Body of pancreas (tissue), 4 donors: Measurements from ENCODE around the gene SPINK9.

Experiments
- CTCF ChIP-seq, 7 experiments: fragments of 450-650 bp in 4 of 7; fragments of 200-600 bp in 3 of 7; sonication (generic) in 3 of 7; IDR thresholded peaks; one replicate each; pipeline ENCODE4 v1.5.1; 2016 to 2019; ENCODE audit warnings: antibody characterized with exemption in 7 of 7
- POLR2A ChIP-seq, 3 donors: fragments of 450-650 bp; IDR thresholded peaks; one replicate each; pipeline ENCODE4 v1.6.1; 2016; ENCODE audit warnings: antibody characterized with exemption in 3 of 3, mild to moderate bottlenecking in 2 of 3

- TF ChIP-seq CTCF (IDR thresholded peaks at IDR 0.05) (no peak), POLR2A (IDR thresholded peaks at IDR 0.05) (no peak)
Observed at GRCh38 chr5:148376198-148376597, 40.8 kb downstream of the SPINK9 start.
